UCSD-AML1 (cell line): ENCODE results near the gene CLUH.

Experiments
- DNase-seq: peaks from one replicate; lab custom pipeline; 2025; ENCODE audit not compliant: unreplicated experiment; lab: John Stamatoyannopoulos, UW

Gene CLUH

GRCh38 chr17:2718150-2718938 lies 6.8 kb upstream of the CLUH start:
- no peak for DNase-seq

GRCh38 chr17:2716649-2717048 lies 5.1 kb upstream of the CLUH start:
- DNase-seq, result no peak

GRCh38 chr17:2713881-2714280 lies 2.3 kb upstream of the CLUH start:
- no peak for DNase-seq

- DNase-seq, result peak; percentile 50
These were observed 908 bp upstream of the CLUH start for GRCh38 chr17:2712300-2713043.

- no peak for DNase-seq
These were observed 559 bp downstream of the CLUH start for GRCh38 chr17:2710803-2711607.

GRCh38 chr17:2710071-2710802 lies 1.3 kb downstream of the CLUH start:
- DNase-seq, result no peak

GRCh38 chr17:2709183-2709661 lies 2.3 kb downstream of the CLUH start:
- DNase-seq, result no peak

GRCh38 chr17:2708585-2709182 lies 2.9 kb downstream of the CLUH start:
- no peak for DNase-seq

- DNase-seq, result no peak
These were observed 3.6 kb downstream of the CLUH start for GRCh38 chr17:2707721-2708584.

GRCh38 chr17:2706911-2707510 lies 4.6 kb downstream of the CLUH start:
- DNase-seq, result no peak

- DNase-seq, result no peak
These were observed 5.4 kb downstream of the CLUH start for GRCh38 chr17:2705888-2706795.

- no peak for DNase-seq
These were observed 6.3 kb downstream of the CLUH start for GRCh38 chr17:2705263-2705662.

GRCh38 chr17:2704890-2705248 lies 6.7 kb downstream of the CLUH start:
- no peak for DNase-seq

- no peak for DNase-seq
These were observed 7.3 kb downstream of the CLUH start for GRCh38 chr17:2704031-2704889.

GRCh38 chr17:2703606-2704005 lies 8.0 kb downstream of the CLUH start:
- DNase-seq, result no peak

GRCh38 chr17:2703181-2703580 lies 8.4 kb downstream of the CLUH start:
- DNase-seq, result no peak
